GM19023 (cell line): ENCODE measurements around the gene DCAF5.
"Not testable (repeated sequence)": the region's sequence is repeated elsewhere in the genome, so short reads cannot be mapped to it uniquely, and the experiment has no call there.

Experiments used
- ATAC-seq: cut with Tn5 transposase; IDR thresholded peaks from one replicate; pipeline ENCODE4 v1.9.1; 2021; ENCODE audit warnings: mild to moderate bottlenecking, moderate library complexity; ENCODE audit not compliant: unreplicated experiment

Gene DCAF5, protein sequence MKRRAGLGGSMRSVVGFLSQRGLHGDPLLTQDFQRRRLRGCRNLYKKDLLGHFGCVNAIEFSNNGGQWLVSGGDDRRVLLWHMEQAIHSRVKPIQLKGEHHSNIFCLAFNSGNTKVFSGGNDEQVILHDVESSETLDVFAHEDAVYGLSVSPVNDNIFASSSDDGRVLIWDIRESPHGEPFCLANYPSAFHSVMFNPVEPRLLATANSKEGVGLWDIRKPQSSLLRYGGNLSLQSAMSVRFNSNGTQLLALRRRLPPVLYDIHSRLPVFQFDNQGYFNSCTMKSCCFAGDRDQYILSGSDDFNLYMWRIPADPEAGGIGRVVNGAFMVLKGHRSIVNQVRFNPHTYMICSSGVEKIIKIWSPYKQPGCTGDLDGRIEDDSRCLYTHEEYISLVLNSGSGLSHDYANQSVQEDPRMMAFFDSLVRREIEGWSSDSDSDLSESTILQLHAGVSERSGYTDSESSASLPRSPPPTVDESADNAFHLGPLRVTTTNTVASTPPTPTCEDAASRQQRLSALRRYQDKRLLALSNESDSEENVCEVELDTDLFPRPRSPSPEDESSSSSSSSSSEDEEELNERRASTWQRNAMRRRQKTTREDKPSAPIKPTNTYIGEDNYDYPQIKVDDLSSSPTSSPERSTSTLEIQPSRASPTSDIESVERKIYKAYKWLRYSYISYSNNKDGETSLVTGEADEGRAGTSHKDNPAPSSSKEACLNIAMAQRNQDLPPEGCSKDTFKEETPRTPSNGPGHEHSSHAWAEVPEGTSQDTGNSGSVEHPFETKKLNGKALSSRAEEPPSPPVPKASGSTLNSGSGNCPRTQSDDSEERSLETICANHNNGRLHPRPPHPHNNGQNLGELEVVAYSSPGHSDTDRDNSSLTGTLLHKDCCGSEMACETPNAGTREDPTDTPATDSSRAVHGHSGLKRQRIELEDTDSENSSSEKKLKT

DNA sequence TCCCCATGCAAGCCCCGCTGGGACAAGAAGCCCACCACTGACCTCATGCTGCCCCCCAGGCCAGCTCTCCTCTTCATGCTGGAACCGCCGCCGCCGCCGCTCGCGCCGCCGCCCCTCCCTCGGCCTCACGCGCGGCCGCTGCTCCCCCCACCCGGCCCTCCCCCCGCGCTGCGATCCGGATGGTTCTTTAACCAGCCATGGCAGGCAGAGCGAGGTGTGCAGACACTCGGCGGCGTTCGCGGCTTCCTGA, at the start of gene DCAF5:
Gene DCAF5, minus strand, starts transcription at position 218 of the 250 bp plus-strand sequence. Its CDS starts 141 bp downstream, at position 77.
- ATAC-seq = no peak

DNA sequence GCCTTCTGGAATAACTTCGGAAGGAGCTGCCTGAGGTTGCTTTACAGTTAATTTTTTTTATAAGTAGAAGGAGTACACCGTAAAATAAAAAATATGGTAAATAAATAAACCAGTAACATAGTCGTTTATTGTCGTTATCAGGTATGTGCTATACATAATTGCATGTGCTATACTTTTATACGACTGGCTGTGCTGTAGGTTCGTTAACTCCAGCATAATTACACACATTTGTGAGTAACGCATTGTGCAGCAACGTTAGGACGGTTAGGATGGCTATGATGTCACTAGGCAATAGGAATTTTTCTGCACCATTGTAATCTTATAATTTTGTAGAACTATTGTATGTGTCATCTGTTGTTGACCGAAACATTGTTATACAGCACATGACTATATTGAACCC, 46.9 kb upstream of the DCAF5 start:
- no peak for ATAC-seq

DNA sequence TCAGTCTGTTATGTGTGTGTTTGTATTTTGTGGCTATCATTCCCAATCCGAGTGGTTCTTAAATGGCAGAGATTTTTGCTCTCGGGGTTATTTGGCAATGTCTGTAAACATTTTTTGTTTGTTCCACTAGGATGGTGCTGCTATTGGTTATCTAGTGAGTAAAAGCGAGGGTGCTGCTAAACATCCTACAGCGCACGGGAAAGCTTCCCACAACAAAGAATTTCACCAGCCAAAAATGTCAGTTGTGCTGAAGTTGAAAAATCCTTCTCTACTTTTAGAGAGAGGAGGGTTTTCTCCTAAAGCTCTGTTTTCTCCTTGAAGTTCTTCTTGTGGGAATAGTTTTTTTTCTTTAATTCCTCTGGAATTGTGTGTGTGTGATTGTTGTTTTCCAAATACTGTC, 40.8 kb upstream of the DCAF5 start:
- no peak for ATAC-seq

DNA sequence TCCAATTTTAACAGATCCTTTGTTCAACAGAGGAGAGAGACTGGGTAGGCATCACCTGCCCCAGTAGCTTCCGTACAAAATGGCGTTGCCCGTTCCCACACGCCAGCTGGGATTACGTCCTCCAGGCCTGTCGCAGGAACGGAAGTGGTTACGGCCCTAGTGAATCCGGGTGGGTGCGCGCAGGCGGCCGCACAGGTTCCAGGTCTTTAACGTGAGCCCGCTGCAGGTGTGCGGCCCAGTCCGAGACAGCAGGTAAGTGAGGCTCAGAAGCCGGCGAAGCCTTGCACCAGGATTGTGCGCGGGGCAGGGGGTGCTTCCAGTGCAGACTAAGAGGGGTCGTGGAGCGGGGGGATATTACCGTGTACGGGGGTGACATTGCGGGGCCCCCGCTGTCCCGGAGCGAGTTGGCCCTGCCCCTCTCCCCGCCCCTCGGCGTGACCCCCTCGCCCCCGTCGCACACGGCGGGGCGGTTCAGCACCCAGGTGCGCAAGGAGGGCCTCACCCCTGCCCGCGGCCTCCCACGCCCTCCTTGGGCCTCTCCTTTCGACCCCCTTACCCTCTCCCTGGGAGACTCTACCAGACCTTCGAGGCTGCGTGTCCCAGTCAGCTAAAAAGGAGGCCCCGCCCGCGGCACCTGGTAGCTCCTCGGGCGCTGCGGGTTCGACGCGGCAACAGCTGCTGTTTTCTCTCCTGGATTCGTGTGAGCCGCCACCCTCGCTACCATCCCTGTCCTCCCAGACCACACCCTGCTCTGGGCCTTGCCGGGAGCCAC, 38.6 kb upstream of the DCAF5 start, which contains the start of gene EXD2:
Gene EXD2, plus strand, starts transcription at position 159 of the 772 bp plus-strand sequence. CDS start 17,973 bp downstream, outside the sequence.
- peak; percentile 90 for ATAC-seq

DNA sequence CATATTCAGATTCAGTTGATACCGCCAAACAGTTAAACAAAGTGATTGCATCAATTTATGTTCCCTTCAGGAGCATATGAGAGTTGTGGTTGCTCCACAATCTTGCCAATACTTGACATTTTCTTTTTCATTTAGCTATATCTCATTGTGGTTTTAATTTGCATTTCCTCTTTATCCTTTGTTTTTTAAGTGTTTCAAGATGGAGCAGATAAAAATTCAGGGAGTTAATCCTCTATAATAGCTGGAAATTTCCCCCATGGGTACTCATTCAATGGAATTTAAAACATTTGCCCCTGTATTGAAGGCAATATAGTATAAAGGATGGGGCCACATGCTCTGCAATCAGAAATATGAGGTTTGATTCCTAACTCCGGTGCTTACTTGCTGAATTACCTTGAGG, 37.3 kb upstream of the DCAF5 start:
- ATAC-seq = no peak

DNA sequence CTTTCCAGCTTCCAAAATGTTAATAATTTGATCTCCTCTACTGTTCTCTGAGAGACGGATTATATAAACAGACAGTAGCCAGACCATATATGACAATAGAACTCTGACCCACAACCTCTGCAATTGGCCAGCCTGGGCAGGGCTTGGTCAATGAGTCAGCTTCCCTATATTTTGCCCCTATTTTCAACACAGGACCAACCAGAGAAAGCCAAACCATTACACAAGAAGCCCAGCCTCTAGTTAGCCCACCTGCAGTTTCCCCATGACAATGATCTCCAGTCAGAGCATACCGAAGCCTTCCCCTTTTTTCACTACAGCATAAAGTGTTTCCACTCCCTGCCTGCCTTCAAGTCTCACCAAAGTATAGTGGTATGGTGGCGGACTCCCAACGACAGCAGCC, 30.8 kb upstream of the DCAF5 start:
- ATAC-seq = no peak

DNA sequence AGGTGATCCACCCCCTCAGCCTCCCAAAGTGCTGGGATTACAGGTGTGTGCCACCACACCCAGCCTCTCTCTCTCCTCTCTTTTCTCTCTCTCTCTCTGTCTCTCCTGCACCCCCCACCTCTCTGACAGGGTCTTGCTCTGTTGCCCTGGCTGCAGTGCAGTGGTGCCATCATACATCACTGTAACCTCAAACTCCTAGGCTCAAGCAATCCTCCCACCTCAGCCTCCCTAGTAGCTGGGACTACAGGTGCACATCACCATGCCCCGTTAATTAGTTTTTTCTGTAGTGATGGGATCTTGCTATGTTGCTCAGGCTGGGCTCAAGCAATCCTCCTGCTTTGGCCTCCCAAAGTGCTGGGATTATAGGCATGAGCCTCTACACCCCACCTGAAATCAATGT, 29.7 kb upstream of the DCAF5 start:
- ATAC-seq = not testable (repeated sequence)

DNA sequence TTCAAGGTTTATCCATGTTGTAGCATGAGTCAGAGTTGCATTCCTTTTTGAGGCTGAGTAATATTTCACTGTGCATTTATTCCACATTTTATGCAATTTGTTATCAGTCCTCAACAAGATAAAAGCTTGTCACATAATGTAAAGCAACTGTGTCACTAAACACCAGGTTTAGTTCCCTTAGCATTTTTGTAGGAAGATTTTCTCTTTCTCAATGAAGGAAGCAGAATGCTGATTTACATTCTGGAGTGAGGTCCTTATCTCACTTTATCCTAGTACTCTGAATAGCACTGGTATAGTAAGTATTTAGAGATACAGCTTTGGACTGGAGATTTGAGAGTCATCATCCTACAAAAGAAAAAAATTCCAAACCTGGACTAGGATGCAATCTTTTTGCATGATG, 28.6 kb upstream of the DCAF5 start:
- no peak for ATAC-seq

DNA sequence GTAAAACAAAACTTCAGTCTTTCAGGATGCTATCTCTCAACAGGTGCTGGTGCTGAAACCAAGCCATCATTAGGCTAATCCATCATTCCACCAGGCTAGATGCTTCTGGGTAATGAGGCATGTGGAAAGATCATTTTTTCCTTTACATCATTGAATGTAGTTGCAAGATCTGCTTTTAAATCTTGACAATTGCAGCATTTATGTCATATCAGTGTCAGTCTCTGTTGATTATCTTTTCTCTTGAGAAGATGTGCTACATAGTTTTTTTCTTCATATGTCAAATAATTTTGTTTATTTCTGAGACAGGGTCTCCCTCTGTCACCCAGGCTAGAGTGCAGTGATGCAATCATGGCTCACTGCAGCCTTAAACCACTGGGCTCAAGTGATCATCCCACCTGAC, 22.2 kb upstream of the DCAF5 start:
- no peak for ATAC-seq

DNA sequence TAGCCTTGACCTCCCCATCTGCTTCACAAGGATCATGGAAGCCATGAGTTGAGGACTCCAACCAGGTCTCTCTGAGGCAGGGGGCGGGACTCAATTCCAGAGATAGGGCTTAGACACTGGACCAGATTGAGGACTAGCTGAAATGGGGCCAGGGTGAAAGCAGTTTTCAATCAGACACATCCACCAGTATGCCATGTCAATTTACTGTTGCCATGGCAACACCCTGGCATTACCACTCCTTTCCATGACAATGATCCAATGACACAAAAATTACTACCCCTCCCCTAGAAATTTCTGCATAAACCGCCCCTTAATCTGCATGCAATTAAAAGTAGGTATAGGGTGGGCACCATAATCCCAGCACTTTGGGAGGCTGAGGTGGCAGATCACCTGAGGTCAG, 18.6 kb upstream of the DCAF5 start:
- ATAC-seq = no peak

DNA sequence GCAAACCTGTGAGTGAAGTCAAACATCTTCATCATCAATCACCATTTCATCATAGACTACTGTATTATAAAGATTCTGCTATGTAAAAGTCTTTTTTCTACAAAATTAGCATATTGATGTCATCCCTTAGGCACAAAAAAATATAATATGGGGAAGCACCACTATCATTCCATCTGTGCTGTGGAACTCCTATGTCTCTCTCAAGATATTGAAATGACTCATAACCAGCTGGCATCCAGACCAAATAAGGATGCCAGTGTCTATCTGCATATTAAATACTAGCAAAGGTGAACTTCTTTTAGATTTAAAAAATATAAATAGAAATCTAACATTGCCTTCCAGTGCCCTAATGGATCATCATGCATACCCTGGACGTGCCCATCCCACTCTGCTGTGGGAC, 17.9 kb upstream of the DCAF5 start:
- no peak for ATAC-seq

DNA sequence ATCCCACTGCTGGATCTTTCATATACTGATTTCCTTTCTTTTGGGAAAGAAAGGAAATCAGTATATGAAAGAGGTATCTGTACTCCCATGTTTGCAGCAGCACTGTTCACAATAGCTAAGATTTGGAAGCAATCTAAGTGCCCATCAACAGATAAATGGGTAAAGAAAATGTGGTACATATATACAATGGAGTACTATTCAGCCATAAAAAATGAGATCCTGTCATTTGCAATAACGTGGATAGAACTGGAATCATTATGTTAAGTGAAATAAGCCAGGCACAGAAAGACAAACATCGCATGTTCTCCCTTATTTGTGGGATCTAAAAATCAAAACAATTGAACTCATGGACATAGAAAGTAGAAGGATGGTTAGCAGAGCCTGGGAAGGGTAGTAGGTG, 12.9 kb upstream of the DCAF5 start:
- not testable (repeated sequence) for ATAC-seq

DNA sequence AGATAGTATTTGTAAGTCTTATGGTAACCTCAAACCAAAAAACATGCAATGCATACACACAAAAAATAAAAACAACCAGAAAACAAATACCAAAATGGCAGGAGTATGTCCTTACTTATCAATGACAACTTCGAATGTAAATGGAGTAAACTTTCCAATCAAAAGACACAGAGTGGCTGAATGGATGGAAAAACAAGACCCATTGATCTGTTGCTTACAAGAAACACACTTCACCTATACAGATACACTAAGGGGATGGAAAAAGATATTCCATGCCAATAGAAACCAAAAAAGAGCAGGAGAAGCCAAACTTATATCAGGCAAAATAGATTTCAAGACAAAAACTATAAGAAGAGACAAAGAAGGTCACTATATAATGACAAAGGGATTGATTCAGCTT, 8.7 kb upstream of the DCAF5 start:
- no peak for ATAC-seq

DNA sequence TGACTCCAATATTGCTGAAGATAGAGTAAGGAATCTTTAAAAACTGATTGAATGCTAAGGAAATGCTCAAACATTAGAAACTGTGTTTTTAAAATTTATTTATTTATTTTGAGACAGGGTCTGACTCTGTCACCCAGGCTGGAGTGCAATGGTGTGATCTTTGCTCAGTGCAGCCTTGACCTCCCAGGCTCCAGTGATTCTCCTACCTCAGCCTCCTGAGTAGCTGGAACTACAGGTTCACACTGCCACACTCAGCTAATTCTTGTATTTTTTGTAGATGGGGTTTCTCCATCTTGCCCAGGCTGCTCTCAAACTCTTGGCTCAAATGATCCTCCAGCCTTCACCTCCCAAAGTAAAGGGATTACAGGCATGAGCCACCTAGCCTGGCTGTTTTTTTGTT, 3.3 kb upstream of the DCAF5 start:
- ATAC-seq = no peak

DNA sequence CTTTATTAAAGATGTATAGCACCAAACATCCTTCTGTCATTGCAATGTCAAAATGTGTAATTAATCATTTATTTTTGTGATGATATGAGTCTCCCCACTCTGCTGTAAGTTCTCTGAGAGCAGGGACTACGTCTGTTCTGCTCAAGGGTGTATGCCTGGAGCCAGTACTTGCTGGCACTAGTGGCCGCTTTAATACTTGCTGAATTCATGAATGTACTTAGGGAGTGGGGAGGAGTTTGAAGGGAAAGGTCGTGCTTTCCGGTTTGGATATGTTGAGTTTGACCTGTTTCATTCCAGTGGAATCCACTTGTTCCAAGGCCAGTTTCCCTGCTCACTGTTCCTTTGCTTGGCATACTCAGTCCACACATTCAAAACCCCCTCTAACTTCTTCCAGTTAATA, 1.9 kb upstream of the DCAF5 start:
- no peak for ATAC-seq

DNA sequence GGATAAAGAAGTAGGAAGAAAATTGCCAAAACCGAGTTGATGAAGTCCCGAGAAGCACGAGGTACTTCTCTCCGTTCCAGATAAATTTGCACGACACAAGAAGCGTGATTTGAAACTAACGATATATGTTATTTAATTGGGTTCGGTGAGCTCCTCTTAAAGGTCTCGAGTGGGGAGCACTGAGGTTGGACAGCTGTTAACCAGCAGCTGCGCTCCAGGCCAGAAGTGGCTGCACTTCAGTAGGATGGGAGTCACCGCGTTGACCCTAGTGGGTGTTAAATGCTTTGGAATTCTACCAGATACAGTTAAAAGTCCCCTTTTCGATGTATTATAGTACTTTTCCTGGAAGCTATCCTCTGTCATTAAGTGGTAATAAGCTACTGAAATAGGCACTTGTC, 953 bp upstream of the DCAF5 start:
- no peak for ATAC-seq

DNA sequence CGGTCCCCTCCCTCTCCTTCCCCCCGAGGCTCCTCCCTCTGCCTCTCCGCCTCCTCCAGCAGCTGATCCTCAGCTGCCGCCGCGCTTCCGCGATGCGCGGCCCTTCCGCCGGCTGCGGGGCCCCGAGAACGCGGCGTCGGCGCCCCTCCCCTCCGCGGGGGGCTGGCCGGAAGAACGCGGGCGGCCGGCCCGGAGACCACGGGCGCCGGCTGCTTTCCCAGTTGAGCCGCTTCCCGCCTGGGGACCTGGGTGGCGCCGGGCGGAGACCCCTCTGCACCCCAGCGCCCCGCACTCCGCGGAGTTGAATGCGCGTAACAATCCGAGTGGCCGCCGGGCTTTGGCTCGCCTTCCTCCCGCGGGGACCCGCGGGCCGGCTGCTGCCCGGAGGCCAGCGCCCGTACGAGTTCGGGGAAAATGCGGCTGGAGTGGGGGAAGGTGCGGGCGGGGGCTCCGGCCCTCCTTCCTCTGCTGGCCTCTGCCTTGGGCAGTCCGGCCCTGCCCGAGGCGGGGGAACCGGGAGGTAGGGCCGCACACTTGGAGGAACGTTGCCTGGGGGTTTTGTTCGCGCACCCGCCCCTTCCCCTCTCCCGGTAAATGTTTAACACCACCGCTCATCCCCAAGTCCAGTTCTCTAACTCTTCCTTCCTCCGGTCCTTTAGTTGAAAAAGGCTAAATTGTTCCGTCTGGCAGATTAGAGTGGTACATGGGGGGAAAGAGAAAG, 393 bp upstream of the DCAF5 start:
- ATAC-seq = peak; percentile 91

DNA sequence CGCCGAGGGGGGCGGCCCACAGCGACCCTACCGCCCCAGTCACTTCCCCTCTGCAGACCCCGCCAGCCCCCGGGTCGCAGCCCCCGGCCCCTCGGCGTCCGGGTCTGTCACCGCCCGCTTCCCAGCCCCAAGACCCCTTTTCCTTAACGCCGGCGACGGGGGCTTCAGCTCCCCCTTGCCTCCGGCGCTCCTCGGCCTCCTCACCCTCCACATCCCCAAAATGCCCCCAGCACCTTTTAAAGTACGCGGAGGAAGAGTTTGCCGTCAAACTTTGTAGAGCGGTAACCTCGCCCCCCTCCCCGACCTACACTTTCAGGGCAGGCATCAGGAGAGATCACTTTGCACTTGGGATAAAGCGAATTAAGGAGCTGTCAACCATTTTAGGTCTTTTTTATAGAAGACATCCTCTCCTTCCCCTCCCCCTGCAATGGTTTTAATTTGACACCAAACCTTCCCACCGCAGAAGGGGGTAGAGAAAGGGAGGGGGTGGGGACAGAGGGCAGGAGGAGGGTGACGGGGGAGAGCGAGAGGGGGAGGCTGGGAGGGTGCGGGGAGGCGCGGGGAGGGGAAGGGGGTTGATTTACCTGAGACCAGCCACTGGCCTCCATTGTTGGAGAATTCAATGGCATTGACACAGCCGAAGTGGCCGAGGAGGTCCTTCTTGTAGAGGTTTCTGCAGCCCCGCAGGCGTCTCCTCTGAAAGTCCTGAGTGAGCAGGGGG, 578 bp downstream of the DCAF5 start:
- peak; percentile 4 for ATAC-seq

DNA sequence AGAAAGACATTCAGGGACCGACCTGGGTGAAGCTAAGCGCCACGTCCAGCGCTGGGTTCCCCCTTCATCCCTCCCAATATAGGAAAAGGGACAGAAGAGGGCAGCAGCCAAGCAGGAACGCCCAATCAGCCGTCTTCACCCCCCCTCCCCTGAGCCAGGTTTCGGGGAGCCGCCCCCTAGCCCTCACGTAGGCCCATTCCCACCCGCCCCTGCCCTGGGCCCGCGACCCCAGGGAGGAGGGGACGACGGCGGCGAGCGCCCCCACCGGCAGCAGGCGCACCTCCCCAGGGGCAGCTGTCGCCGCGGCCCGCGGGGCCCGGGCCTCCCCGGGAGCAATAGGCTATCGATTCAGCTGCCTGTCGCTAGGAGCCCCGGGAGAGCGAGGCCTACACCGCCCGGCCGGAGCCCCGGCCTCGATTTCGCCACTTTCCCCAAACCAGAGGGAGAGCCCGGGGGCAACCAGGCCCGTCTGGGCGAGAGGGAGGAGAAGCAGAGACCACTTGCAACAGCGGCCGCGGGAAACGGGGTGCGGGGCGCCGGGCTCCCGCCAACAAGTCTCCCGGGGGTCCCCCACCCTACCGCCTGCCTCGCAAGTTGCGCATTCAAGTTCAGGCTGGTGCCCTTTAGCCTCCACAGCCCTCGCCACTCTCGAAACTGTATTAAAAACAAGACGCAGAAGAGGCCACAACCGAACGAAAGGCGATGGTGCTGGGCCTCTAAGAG, 1.3 kb downstream of the DCAF5 start:
- peak; percentile 46 for ATAC-seq
